OCI-LY7 (cell line): ENCODE results near the gene PICALM. TPM values are rescaled to one million over a fixed set of nuclear protein-coding genes. Genes with fewer than 3 reads are reported as not detected.

Experiments
- BruUV-seq: library from RNA; stranded (reverse); fragments of 400-500 nt; replicated peaks from 2 replicates; lab custom pipeline; 2021; lab: Mats Ljungman, UMichigan
- CTCF ChIA-PET: fragments of 300-600 bp; sonication (Branson Sonifier 250); formaldehyde crosslinking; loops from one replicate; lab custom pipeline; 2022; ENCODE audit warnings: antibody characterized with exemption; ENCODE audit not compliant: unreplicated experiment; lab: Charles Lee
- POLR2A ChIA-PET: fragments of 300-600 bp; sonication (Branson Sonifier 250); formaldehyde crosslinking; loops from one replicate; lab custom pipeline; 2022; ENCODE audit warnings: antibody characterized with exemption; lab: Charles Lee
- DNase-seq: peaks from one replicate; pipeline ENCODE4 v3.0.0-alpha.2; 2015; ENCODE audit warnings: low spot score
- H2AFZ ChIP-seq: fragments of 200-600 bp; sonication (generic), shearing (Covaris generic); 2 replicates; pipeline ENCODE4 v1.6.1; 2014; ENCODE audit warnings: mild to moderate bottlenecking, antibody characterized with exemption, low read length, moderate library complexity
- H3K27ac ChIP-seq: fragments of 200-600 bp; sonication (generic); 2 replicates; pipeline ENCODE4 v1.5.1; 2014; ENCODE audit warnings: mixed run types, low read depth, mild to moderate bottlenecking, moderate library complexity, low read length, inconsistent platforms; ENCODE audit not compliant: poor library complexity, severe bottlenecking
- H3K36me3 ChIP-seq: fragments of 200-600 bp; sonication (generic); 2 replicates; pipeline ENCODE4 v1.6.1; 2014; ENCODE audit warnings: mild to moderate bottlenecking, antibody characterized with exemption, low read length, moderate library complexity, mixed read lengths; ENCODE audit not compliant: insufficient read depth
- H3K4me1 ChIP-seq: fragments of 200-600 bp; sonication (generic); 2 replicates; pipeline ENCODE4 v1.5.1; 2014; ENCODE audit warnings: mild to moderate bottlenecking, low read length; ENCODE audit not compliant: insufficient read depth, poor library complexity, severe bottlenecking
- H3K4me2 ChIP-seq: fragments of 200-600 bp; sonication (generic); 2 replicates; pipeline ENCODE4 v1.6.1; 2014; ENCODE audit warnings: mild to moderate bottlenecking, low read length
- H3K4me3 ChIP-seq: fragments of 200-600 bp; sonication (generic); 2 replicates; pipeline ENCODE4 v1.5.1; 2014; ENCODE audit warnings: mild to moderate bottlenecking, low read depth, low read length; ENCODE audit not compliant: poor library complexity, severe bottlenecking
- H3K79me2 ChIP-seq: fragments of 200-600 bp; sonication (generic); 2 replicates; pipeline ENCODE4 v1.6.1; 2016; ENCODE audit warnings: low read depth, mild to moderate bottlenecking, low read length, moderate library complexity, mixed read lengths; ENCODE audit not compliant: insufficient read depth
- H3K9me2 ChIP-seq: fragments of 200-600 bp; sonication (generic); 2 replicates; pipeline ENCODE4 v1.6.1; 2016; ENCODE audit warnings: mild to moderate bottlenecking, low read length, mixed read lengths; ENCODE audit not compliant: insufficient read depth
- H3K9me3 ChIP-seq: fragments of 200-600 bp; sonication (generic); 2 replicates; pipeline ENCODE4 v1.6.1; 2014; ENCODE audit warnings: mild to moderate bottlenecking, mixed run types, low read length, mixed read lengths
- H4K20me1 ChIP-seq: fragments of 200-600 bp; sonication (generic); 2 replicates; pipeline ENCODE4 v1.6.1; 2014; ENCODE audit warnings: mild to moderate bottlenecking, antibody characterized with exemption, low read length, moderate library complexity, mixed read lengths; ENCODE audit not compliant: insufficient read depth
- EZH2phosphoT487 ChIP-seq: fragments of 200-600 bp; sonication (generic); IDR thresholded peaks from 2 replicates; pipeline ENCODE4 v1.6.1; 2018; ENCODE audit warnings: low read depth, borderline replicate concordance, mild to moderate bottlenecking, mixed run types, antibody characterized with exemption, low read length, moderate library complexity, mixed read lengths
- intact Hi-C: fragments of 100-400 bp; cut with micrococcal nuclease; formaldehyde crosslinking; loops from one replicate; pipeline ENCODE4 v1.10.0; 2022; ENCODE audit not compliant: unreplicated experiment
- total RNA-seq, 2 experiments: library from RNA; depleted of rRNA in 1 of 2; stranded (reverse); fragments of >200 nt in 1 of 2; shearing (Covaris generic) in 1 of 2; gene quantifications; 2 replicates each; pipeline ENCODE4 v1.2.3, GENCODE V29; 2014 to 2022
- TF ChIP-seq, protein P1 (sequence below): fragments of 200-600 bp; sonication (generic); conservative IDR thresholded peaks from 2 replicates; pipeline ENCODE4 v1.5.1; 2014; ENCODE audit warnings: mild to moderate bottlenecking, antibody characterized with exemption, low read length, moderate library complexity, mixed read lengths

The PICALM gene
- total RNA-seq, 2 experiments from 2014 or later = 77.9 to 108 TPM

GRCh38 chr11:86034710-86035109 lies 34.2 kb downstream of the PICALM start:
- Histone ChIP-seq H4K20me1 (peaks cover 21% of the 10 kb centered on the region), H3K4me2 (no peak overlapping the region), H2AFZ (no peak overlapping the region), H3K4me1 (no peaks in the 10 kb centered on the region), H3K36me3 (peaks cover 19% of the 10 kb centered on the region), H3K79me2 (peaks cover 72% of the 10 kb centered on the region; the same call in 1 of the 2 replicates), H3K9me3 (no peaks in the 10 kb centered on the region), H3K9me2 (no peaks in the 10 kb centered on the region), H3K4me3 (no peak overlapping the region), H3K27ac (no peak overlapping the region)
- intact Hi-C loops = no loop called here
- no peak for TF ChIP-seq EZH2phosphoT487
- TF ChIP-seq, protein P1, sequence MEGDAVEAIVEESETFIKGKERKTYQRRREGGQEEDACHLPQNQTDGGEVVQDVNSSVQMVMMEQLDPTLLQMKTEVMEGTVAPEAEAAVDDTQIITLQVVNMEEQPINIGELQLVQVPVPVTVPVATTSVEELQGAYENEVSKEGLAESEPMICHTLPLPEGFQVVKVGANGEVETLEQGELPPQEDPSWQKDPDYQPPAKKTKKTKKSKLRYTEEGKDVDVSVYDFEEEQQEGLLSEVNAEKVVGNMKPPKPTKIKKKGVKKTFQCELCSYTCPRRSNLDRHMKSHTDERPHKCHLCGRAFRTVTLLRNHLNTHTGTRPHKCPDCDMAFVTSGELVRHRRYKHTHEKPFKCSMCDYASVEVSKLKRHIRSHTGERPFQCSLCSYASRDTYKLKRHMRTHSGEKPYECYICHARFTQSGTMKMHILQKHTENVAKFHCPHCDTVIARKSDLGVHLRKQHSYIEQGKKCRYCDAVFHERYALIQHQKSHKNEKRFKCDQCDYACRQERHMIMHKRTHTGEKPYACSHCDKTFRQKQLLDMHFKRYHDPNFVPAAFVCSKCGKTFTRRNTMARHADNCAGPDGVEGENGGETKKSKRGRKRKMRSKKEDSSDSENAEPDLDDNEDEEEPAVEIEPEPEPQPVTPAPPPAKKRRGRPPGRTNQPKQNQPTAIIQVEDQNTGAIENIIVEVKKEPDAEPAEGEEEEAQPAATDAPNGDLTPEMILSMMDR = no peak
- no peak for DNase-seq
- no TSS peak for BruUV-seq
- CTCF ChIA-PET = no interaction called here
- POLR2A ChIA-PET = interaction anchor here (0.6 to 1.6 kb wide), 3 partner anchors 22 to 43 kb away, joined by 3 to 6 read pairs (median 3); no protein-coding TSS in a partner anchor

- TF ChIP-seq, protein P1 = no peak
- TF ChIP-seq EZH2phosphoT487 = no peak
- no peaks in the 10 kb centered on the region for H3K9me3 ChIP-seq
- no peaks in the 10 kb centered on the region for H3K9me2 ChIP-seq
- no peak overlapping the region for H2AFZ ChIP-seq
- H3K27ac ChIP-seq = no peak overlapping the region
- POLR2A ChIA-PET = interaction anchor here (0.7 kb wide), 1 partner anchor 1254 kb away, joined by 3 read pairs; no protein-coding TSS in a partner anchor
- no peak for DNase-seq
- CTCF ChIA-PET = no interaction called here
- no peak overlapping the region for H3K4me3 ChIP-seq
- H3K4me2 ChIP-seq = no peak overlapping the region
- intact Hi-C loops = no loop called here
- no peaks in the 10 kb centered on the region for H3K4me1 ChIP-seq
- H4K20me1 ChIP-seq = no peaks in the 10 kb centered on the region
- H3K79me2 ChIP-seq = no peaks in the 10 kb centered on the region
- H3K36me3 ChIP-seq = peaks cover 88% of the 10 kb centered on the region
- no TSS peak for BruUV-seq
These were observed 47.5 kb downstream of the PICALM start for GRCh38 chr11:86021377-86021776.

GRCh38 chr11:86018249-86018648 lies 50.6 kb downstream of the PICALM start:
- Histone ChIP-seq H3K79me2 (no peaks in the 10 kb centered on the region), H3K4me1 (no peaks in the 10 kb centered on the region), H2AFZ (no peak overlapping the region), H3K4me2 (no peak overlapping the region), H3K4me3 (no peak overlapping the region), H3K9me3 (no peaks in the 10 kb centered on the region), H3K9me2 (no peaks in the 10 kb centered on the region), H3K27ac (no peak overlapping the region), H3K36me3 (peaks cover 77% of the 10 kb centered on the region), H4K20me1 (no peaks in the 10 kb centered on the region)
- BruUV-seq = no TSS peak
- intact Hi-C loops = no loop called here
- TF ChIP-seq, protein P1 = no peak
- no peak for TF ChIP-seq EZH2phosphoT487
- no peak for DNase-seq
- CTCF ChIA-PET = interaction anchor here (1.2 kb wide), 1 partner anchor 8 kb away, joined by 3 read pairs; no protein-coding TSS in a partner anchor
- POLR2A ChIA-PET = interaction anchor here (0.6 to 1.0 kb wide), 3 partner anchors 30 to 993 kb away, joined by 3 read pairs; no protein-coding TSS in a partner anchor
